Measurements from ENCODE around the gene CCT2. TPM values are rescaled to one million over a fixed set of nuclear protein-coding genes. Genes with fewer than 3 reads are reported as not detected.

Gene CCT2
- total RNA-seq, 4 donors from 2014 or later, result 59.1 to 200 (median 152) TPM

GRCh38 chr12:69548687-69549086, 36.6 kb upstream of the CCT2 start:
- TF ChIP-seq POLR2A (IDR thresholded peaks at IDR 0.05) (no peak), CTCF (IDR thresholded peaks at IDR 0.05) (no peak)
- no peaks in the 10 kb centered on the region for H3K4me1 ChIP-seq
- intact Hi-C loops (cut with DNase I; ENCODE audit: low total_unique reads), result no loop called here
- H3K27me3 ChIP-seq, result no peaks in the 10 kb centered on the region
- H3K27ac ChIP-seq, result no peak overlapping the region
- no peak overlapping the region for H3K4me3 ChIP-seq
- no peaks in the 10 kb centered on the region for H3K9me3 ChIP-seq
- no peaks in the 10 kb centered on the region for H3K36me3 ChIP-seq
- no peak for DNase-seq

- DNase-seq, result no peak
- H3K27ac ChIP-seq, result no peak overlapping the region
- intact Hi-C loops (cut with DNase I; ENCODE audit: low total_unique reads), result no loop called here
- no peaks in the 10 kb centered on the region for H3K9me3 ChIP-seq
- H3K27me3 ChIP-seq, result no peaks in the 10 kb centered on the region
- TF ChIP-seq CTCF (IDR thresholded peaks at IDR 0.05), result no peak
- no peak for TF ChIP-seq POLR2A (IDR thresholded peaks at IDR 0.05)
- H3K4me1 ChIP-seq, result no peaks in the 10 kb centered on the region
- H3K36me3 ChIP-seq, result no peaks in the 10 kb centered on the region
- H3K4me3 ChIP-seq, result no peak overlapping the region
Measured at GRCh38 chr12:69550569-69551350, 34.5 kb upstream of the CCT2 start.

GRCh38 chr12:69553628-69554248, 31.5 kb upstream of the CCT2 start:
- no peak for DNase-seq
- intact Hi-C loops (cut with DNase I; ENCODE audit: low total_unique reads), result no loop called here
- no peak overlapping the region for H3K27ac ChIP-seq

GRCh38 chr12:69555461-69555860, 29.8 kb upstream of the CCT2 start:
- H3K27ac ChIP-seq, result no peak overlapping the region
- no peaks in the 10 kb centered on the region for H3K9me3 ChIP-seq
- H3K4me1 ChIP-seq, result no peaks in the 10 kb centered on the region
- no peaks in the 10 kb centered on the region for H3K36me3 ChIP-seq
- intact Hi-C loops (cut with DNase I; ENCODE audit: low total_unique reads), result no loop called here
- no peak overlapping the region for H3K4me3 ChIP-seq
- TF ChIP-seq POLR2A (IDR thresholded peaks at IDR 0.05), result no peak
- TF ChIP-seq CTCF (IDR thresholded peaks at IDR 0.05), result no peak
- DNase-seq, result no peak
- no peaks in the 10 kb centered on the region for H3K27me3 ChIP-seq

More at GRCh38 chr12:69553628-69554248, 31.5 kb upstream of the CCT2 start:
- TF ChIP-seq CTCF (IDR thresholded peaks at IDR 0.05) (no peak), POLR2A (IDR thresholded peaks at IDR 0.05) (no peak)
- H3K36me3 ChIP-seq, result no peaks in the 10 kb centered on the region
- H3K4me3 ChIP-seq, result no peak overlapping the region
- no peaks in the 10 kb centered on the region for H3K9me3 ChIP-seq
- no peaks in the 10 kb centered on the region for H3K27me3 ChIP-seq
- no peaks in the 10 kb centered on the region for H3K4me1 ChIP-seq

- intact Hi-C loops (cut with DNase I; ENCODE audit: low total_unique reads), result no loop called here
- no peak for DNase-seq
- no peaks in the 10 kb centered on the region for H3K4me1 ChIP-seq
- H3K27me3 ChIP-seq, result no peaks in the 10 kb centered on the region
- no peak overlapping the region for H3K4me3 ChIP-seq
- H3K27ac ChIP-seq, result no peak overlapping the region
- TF ChIP-seq CTCF (IDR thresholded peaks at IDR 0.05), result no peak
- TF ChIP-seq POLR2A (IDR thresholded peaks at IDR 0.05), result no peak
- no peaks in the 10 kb centered on the region for H3K36me3 ChIP-seq
- H3K9me3 ChIP-seq, result no peaks in the 10 kb centered on the region
Measured at GRCh38 chr12:69556383-69556782, 28.9 kb upstream of the CCT2 start.

Measured in uterus (tissue), 4 donors.